Upper lobe of left lung (tissue), 6 donors: ENCODE data around the gene KLHL5. TPM values are rescaled to one million over a fixed set of nuclear protein-coding genes. Genes with fewer than 3 reads are reported as not detected.
"Not testable (repeated sequence)": the region's sequence is repeated elsewhere in the genome, so short reads cannot be mapped to it uniquely, and the experiment has no call there.

Experiments
- ATAC-seq, 2 donors: fragments of 200-7000 bp; cut with Tn5 transposase; one replicate each; pipeline ENCODE4 v1.9.1; 2022; ENCODE audit warnings: mild to moderate bottlenecking in 2 of 2, moderate library complexity in 2 of 2; ENCODE audit not compliant: low FRiP score in 2 of 2
- DNase-seq, 2 donors: peaks; one replicate each; pipeline ENCODE4 v3.0.0-alpha.2; 2019 to 2020
- H3K27ac ChIP-seq, 4 donors: fragments of 200-600 bp; sonication (generic); one replicate each; pipeline ENCODE4 v1.5.1; 2016 to 2019
- H3K27me3 ChIP-seq, 4 donors: fragments of 200-600 bp; sonication (generic); one replicate each; pipeline ENCODE4 v1.5.1; 2017 to 2019
- H3K36me3 ChIP-seq, 4 donors: fragments of 200-600 bp; sonication (generic); one replicate each; pipeline ENCODE4 v1.5.1; 2016 to 2019
- H3K4me1 ChIP-seq, 4 donors: fragments of 200-600 bp; sonication (generic); one replicate each; pipeline ENCODE4 v1.5.1; 2018 to 2019
- H3K4me3 ChIP-seq, 4 donors: fragments of 200-600 bp; sonication (generic); one replicate each; pipeline ENCODE4 v1.5.1; 2017 to 2019; ENCODE audit warnings: mild to moderate bottlenecking in 2 of 4, moderate library complexity in 1 of 4
- H3K9me3 ChIP-seq, 4 donors: fragments of 200-600 bp; sonication (generic); one replicate each; pipeline ENCODE4 v1.5.1; 2018 to 2019
- EP300 ChIP-seq, 4 donors: sonication (generic); formaldehyde crosslinking; IDR thresholded peaks; one replicate each; pipeline ENCODE4 v1.5.1; 2017; ENCODE audit warnings: antibody characterized with exemption in 4 of 4, control low read depth in 2 of 4
- POLR2A ChIP-seq, 4 donors: fragments of 450-650 bp; IDR thresholded peaks; one replicate each; pipeline ENCODE4 v1.5.1; 2016 to 2017; ENCODE audit warnings: antibody characterized with exemption in 4 of 4, mild to moderate bottlenecking in 2 of 4
- POLR2AphosphoS5 ChIP-seq, 2 donors: sonication (generic); formaldehyde crosslinking; IDR thresholded peaks; one replicate each; pipeline ENCODE4 v1.5.1; 2017; ENCODE audit warnings: antibody characterized with exemption in 2 of 2
- WGBS, 2 donors: methylation state at CpG; one replicate each; pipeline ENCODE4 v1.1.5; 2017 to 2018; 5-methylcytosine and 5-hydroxymethylcytosine counted together
- total RNA-seq, 6 donors: library from RNA; depleted of rRNA in 4 of 6; stranded (reverse); fragments of >200 nt in 4 of 6; gene quantifications; one replicate each; pipeline versions ENCODE4 v1.1.0 to v1.2.1, GENCODE V29; 2016 to 2021
- TF ChIP-seq, protein P1 (sequence below), 6 experiments: fragments of 450-650 bp in 4 of 6; fragments of 200-600 bp in 2 of 6; sonication (generic) in 2 of 6; IDR thresholded peaks; one replicate each; pipeline ENCODE4 v1.5.1; 2016 to 2019; ENCODE audit warnings: antibody characterized with exemption in 6 of 6
- donor health status: DM: no; HTN: no; CAD: no; lungs with moderate emphysema.
- donor health status: DM: no; HTN: yes; CAD: no; lungs with severe emphysema.

The KLHL5 gene
- total RNA-seq, 6 donors from 2014 or later = 14.7 to 36.2 (median 23.7) TPM

DNA sequence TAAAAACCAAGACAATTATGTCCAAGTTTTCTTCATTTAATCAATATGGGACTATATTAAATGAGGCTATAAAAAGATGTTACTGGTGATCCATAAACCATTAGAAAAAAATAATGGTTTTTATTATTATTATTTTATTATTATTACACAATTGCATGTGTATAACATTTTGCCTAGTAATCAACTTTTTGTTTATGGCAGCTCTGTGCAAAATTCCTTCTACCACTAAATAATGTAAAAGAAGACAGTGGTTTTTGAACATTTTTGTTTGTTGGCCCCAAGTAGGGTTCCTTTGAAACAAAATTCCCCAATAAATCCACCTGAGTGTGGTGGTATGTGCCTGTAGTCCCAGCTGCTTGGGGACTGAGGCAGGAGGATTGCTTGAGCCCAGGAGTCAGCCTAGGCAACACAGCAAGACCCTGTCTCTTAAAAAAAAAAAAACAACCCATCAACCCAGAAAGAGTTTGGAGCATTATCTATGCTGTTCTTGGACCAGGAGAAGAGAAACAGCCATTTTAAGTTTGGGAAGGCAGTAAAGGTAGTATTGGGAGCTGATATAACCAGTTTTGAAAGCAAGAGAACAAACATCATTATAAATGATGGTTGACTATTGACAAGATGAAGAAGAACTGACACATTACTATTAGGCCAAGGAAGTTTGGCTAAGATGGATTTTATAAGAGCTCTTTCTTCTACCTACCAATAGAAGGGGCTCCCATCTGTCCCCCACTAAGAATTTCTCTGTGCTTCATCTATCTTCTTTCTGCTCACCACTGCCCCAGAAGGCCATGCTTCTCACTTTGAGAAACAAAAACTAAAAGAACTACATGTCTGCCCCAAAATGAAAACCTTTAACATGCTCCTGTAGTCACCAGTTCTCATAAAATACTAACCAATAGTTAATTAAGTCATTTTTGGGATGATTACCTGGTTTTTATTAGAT, 32.0 kb upstream of the KLHL5 start:
- Histone ChIP-seq H3K4me3 (no peak overlapping the region), H3K27ac (no peak overlapping the region), H3K27me3 (no peaks in the 10 kb centered on the region), H3K36me3 (no peaks in the 10 kb centered on the region), H3K9me3 (no peaks in the 10 kb centered on the region), H3K4me1 (peaks cover 0 to 11% (median 3%) of the 10 kb centered on the region in 4 donors)
- DNase-seq = no peak
- no peak for TF ChIP-seq EP300 (IDR thresholded peaks at IDR 0.05)
- no peak for TF ChIP-seq POLR2A (IDR thresholded peaks at IDR 0.05)
- TF ChIP-seq POLR2AphosphoS5 (IDR thresholded peaks at IDR 0.05) = no peak
- TF ChIP-seq, protein P1, sequence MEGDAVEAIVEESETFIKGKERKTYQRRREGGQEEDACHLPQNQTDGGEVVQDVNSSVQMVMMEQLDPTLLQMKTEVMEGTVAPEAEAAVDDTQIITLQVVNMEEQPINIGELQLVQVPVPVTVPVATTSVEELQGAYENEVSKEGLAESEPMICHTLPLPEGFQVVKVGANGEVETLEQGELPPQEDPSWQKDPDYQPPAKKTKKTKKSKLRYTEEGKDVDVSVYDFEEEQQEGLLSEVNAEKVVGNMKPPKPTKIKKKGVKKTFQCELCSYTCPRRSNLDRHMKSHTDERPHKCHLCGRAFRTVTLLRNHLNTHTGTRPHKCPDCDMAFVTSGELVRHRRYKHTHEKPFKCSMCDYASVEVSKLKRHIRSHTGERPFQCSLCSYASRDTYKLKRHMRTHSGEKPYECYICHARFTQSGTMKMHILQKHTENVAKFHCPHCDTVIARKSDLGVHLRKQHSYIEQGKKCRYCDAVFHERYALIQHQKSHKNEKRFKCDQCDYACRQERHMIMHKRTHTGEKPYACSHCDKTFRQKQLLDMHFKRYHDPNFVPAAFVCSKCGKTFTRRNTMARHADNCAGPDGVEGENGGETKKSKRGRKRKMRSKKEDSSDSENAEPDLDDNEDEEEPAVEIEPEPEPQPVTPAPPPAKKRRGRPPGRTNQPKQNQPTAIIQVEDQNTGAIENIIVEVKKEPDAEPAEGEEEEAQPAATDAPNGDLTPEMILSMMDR (IDR thresholded peaks at IDR 0.05) = no peak
- no peak for ATAC-seq

DNA sequence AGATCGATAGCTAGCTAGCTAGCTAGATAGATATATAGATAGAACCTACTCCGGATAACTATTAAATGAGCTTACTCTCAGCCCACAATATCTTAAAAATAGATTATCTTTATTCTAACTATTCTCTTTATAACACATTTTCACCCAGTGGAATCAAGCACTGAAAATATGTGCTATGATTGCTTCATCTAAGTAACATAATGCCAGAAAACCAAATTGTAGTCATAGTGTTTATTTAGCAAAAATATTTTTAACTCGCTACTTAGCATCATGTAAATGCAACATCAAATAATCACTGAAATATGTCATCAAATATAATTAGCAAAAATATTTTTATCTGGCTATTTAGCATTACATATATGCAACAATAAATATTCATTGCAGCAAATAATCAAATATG, 31.3 kb upstream of the KLHL5 start:
- no peak overlapping the region for H3K4me3 ChIP-seq
- WGBS, 2 donors = 78 to 81% methylated on average over 3 of the region's 3 CpGs

DNA sequence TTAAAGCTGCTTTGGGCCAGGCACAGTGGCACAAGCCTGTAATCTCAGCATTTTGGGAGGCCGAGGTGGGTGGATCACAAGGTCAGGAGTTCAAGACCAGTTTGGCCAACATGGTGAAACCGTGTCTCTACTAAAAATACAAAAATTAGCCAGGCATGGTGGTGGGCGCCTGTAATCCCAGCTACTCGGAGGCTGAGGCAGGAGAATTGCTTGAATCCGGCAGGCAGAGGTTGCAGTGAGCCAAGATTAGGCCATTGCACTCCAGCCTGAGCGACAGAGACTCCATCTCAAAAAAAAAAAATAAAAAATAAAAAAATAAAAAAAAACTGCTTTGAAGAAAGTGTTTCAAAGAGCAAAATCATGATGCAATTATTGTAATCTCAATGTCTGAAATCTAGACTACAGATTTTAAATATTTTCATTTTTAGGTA, 30.4 kb upstream of the KLHL5 start:
- WGBS, 2 donors = 71 to 85% methylated on average over 6 of the region's 6 CpGs
- DNase-seq, H3K27me3 ChIP-seq, ATAC-seq, H3K36me3 ChIP-seq, H3K9me3 ChIP-seq: not testable (repeated sequence)
- Histone ChIP-seq H3K27ac (peak overlapping the region in 1 of 4 donors; percentile 5), H3K4me3 (peak overlapping the region in 2 of 4 donors; percentile 8 to 17), H3K4me1 (peaks cover 0 to 11% (median 3%) of the 10 kb centered on the region in 4 donors)

More for the DNA sequence above, 31.3 kb upstream of the KLHL5 start:
- ATAC-seq (no peak), DNase-seq (no peak)
- Histone ChIP-seq H3K27ac (no peak overlapping the region), H3K27me3 (no peaks in the 10 kb centered on the region), H3K4me1 (peaks cover 0 to 11% (median 3%) of the 10 kb centered on the region in 4 donors), H3K9me3 (no peaks in the 10 kb centered on the region), H3K36me3 (no peaks in the 10 kb centered on the region)
- no peak for TF ChIP-seq EP300 (IDR thresholded peaks at IDR 0.05)
- TF ChIP-seq, protein P1 (IDR thresholded peaks at IDR 0.05) = no peak
- TF ChIP-seq POLR2AphosphoS5 (IDR thresholded peaks at IDR 0.05) = no peak
- no peak for TF ChIP-seq POLR2A (IDR thresholded peaks at IDR 0.05)

DNA sequence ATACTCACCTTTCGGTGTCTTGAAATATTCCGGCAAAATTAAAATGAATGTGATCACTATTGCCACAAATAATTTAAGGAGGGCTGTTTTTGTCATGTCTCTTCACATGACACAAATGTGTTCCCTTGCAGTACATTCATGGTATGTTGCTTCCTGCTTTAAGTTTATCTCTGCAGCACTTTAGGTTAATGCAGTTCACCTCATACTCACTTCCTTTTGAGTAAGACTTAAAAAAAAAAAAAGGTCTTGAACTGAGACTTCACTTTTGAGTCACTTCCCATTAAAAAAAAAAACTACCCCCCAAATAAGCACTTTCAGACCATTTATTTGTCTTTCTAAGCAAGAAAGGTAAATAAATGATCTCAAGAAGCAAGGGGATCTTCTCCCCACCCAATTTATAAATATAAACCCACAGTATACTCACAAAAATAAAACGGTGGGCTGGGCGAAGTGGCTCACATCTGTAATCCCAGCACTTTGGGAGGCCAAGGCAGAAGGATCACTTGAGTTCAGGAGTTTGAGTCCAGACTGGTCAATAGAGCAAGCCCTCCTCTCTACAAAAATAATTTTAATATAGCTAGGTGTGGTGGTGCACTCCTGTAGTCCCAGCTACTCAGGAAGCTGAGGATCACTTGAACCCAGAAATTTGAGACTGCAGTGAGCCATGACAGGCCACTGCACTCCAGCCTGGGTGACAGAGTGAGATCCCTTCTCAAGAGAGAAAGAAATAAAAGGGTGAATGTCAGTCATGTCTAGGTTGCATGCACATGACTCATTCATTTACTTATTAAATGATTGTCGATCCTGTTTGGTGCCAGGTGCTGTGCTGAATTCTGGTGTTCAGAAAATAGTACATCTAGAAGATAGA, 29.6 kb upstream of the KLHL5 start, which contains the start of gene TMEM156:
TSS of gene TMEM156 (minus strand) at position 192 of the 868 bp plus-strand sequence. CDS start at position 96, 96 bp downstream.
- peaks cover 0 to 15% (median 3%) of the 10 kb centered on the region in 4 donors for H3K4me1 ChIP-seq
- 62 to 66% methylated on average over 5 of the region's 5 CpGs for WGBS, 2 donors
- DNase-seq = no peak
- H3K27me3 ChIP-seq = no peaks in the 10 kb centered on the region
- no peak for ATAC-seq
- no peak for TF ChIP-seq EP300 (IDR thresholded peaks at IDR 0.05)
- TF ChIP-seq POLR2AphosphoS5 (IDR thresholded peaks at IDR 0.05) = no peak
- TF ChIP-seq, protein P1 (IDR thresholded peaks at IDR 0.05) = no peak
- peak in 1 of 4 donors; percentile 32 for TF ChIP-seq POLR2A (IDR thresholded peaks at IDR 0.05)
- peak within 1 kb of the TSS in 3 of 4 donors; percentile 5 to 45 (median 32) for H3K27ac ChIP-seq
- H3K9me3 ChIP-seq = no peaks in the 10 kb centered on the region
- H3K36me3 ChIP-seq = no peaks in the 10 kb centered on the region
- H3K4me3 ChIP-seq = peak within 1 kb of the TSS in 2 of 4 donors; percentile 8 to 17

DNA sequence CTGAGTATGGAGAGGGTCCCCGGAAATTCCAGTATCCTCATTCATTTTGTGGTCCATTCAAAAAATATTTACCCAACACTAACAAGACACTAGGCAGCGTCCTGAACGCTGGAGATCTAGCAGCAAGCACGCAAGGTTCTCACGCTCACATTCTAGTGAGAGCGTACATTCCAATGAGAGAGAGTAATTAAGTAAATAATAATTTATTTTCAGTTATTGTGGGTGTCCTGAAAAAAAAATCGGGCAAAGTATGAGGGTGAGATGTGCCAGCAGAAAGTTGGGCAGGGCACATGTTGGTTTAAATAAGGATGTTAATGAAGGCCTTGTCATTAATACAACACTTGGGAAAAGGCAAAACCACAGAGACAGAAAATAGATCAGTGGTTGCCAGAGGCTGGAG, 25.9 kb upstream of the KLHL5 start:
- peaks cover 0 to 24% (median 3%) of the 10 kb centered on the region in 4 donors for H3K4me1 ChIP-seq
- H3K27ac ChIP-seq = no peak overlapping the region
- 76 to 80% methylated on average over 7 of the region's 7 CpGs for WGBS, 2 donors
- H3K36me3 ChIP-seq = no peaks in the 10 kb centered on the region
- no peak overlapping the region for H3K4me3 ChIP-seq
- no peak for TF ChIP-seq POLR2AphosphoS5 (IDR thresholded peaks at IDR 0.05)
- TF ChIP-seq POLR2A (IDR thresholded peaks at IDR 0.05) = no peak
- TF ChIP-seq, protein P1 (IDR thresholded peaks at IDR 0.05) = no peak
- TF ChIP-seq EP300 (IDR thresholded peaks at IDR 0.05) = no peak
- H3K9me3 ChIP-seq = no peaks in the 10 kb centered on the region
- no peak for ATAC-seq
- H3K27me3 ChIP-seq = no peaks in the 10 kb centered on the region
- no peak for DNase-seq
